A673 (cell line): ENCODE measurements around the gene RAP1B. TPM values are rescaled to one million over a fixed set of nuclear protein-coding genes. Genes with fewer than 3 reads are reported as not detected.

Source experiments
- BruUV-seq: library from RNA; stranded (reverse); fragments of 400-500 nt; replicated peaks from 2 replicates; lab custom pipeline; 2021; lab: Mats Ljungman, UMichigan
- CTCF ChIA-PET: fragments of 300-600 bp; sonication (Branson Sonifier 250); formaldehyde crosslinking; loops from one replicate; lab custom pipeline; 2022; ENCODE audit warnings: antibody characterized with exemption; lab: Charles Lee
- POLR2A ChIA-PET: fragments of 300-600 bp; sonication (Branson Sonifier 250); formaldehyde crosslinking; loops from one replicate; lab custom pipeline; 2022; ENCODE audit warnings: antibody characterized with exemption; ENCODE audit not compliant: low non-redundant PET; lab: Charles Lee
- DNase-seq: peaks from one replicate; pipeline ENCODE4 v3.0.0-alpha.2; 2015; ENCODE audit warnings: low spot score
- H3K27ac ChIP-seq: fragments of 200-600 bp; sonication (generic); 2 replicates; pipeline ENCODE4 v1.5.1; 2016; ENCODE audit warnings: mixed run types, low read depth, mild to moderate bottlenecking, mixed read lengths, antibody characterized with exemption, low read length; ENCODE audit not compliant: poor library complexity, severe bottlenecking
- H3K27me3 ChIP-seq: fragments of 200-600 bp; sonication (generic); replicated peaks from 2 replicates; pipeline ENCODE4 v1.6.1; 2017; ENCODE audit warnings: mixed run types, low read depth, mild to moderate bottlenecking, mixed read lengths, antibody characterized with exemption, low read length; ENCODE audit not compliant: insufficient read depth, poor library complexity
- H3K36me3 ChIP-seq: fragments of 200-600 bp; sonication (generic); 2 replicates; pipeline ENCODE4 v1.6.1; 2016; ENCODE audit warnings: mixed run types, mild to moderate bottlenecking, mixed read lengths, antibody characterized with exemption, low read length; ENCODE audit not compliant: insufficient read depth, poor library complexity, severe bottlenecking
- H3K4me1 ChIP-seq: fragments of 200-600 bp; sonication (generic); 2 replicates; pipeline ENCODE4 v1.6.1; 2017; ENCODE audit warnings: mixed run types, mild to moderate bottlenecking, mixed read lengths, antibody characterized with exemption, low read length; ENCODE audit not compliant: insufficient read depth, poor library complexity, severe bottlenecking
- H3K4me3 ChIP-seq: fragments of 200-600 bp; sonication (generic); 2 replicates; pipeline ENCODE4 v1.5.1; 2016; ENCODE audit warnings: low read depth, mixed run types, mild to moderate bottlenecking, mixed read lengths, low read length; ENCODE audit not compliant: poor library complexity, severe bottlenecking
- H3K9me3 ChIP-seq: fragments of 200-600 bp; sonication (generic); 2 replicates; pipeline ENCODE4 v1.6.1; 2016; ENCODE audit warnings: mixed run types, low read depth, mild to moderate bottlenecking, mixed read lengths, antibody characterized with exemption, low read length; ENCODE audit not compliant: poor library complexity, severe bottlenecking
- CTCF ChIP-seq: fragments of 300-800, 200-600 bp; sonication (generic); conservative IDR thresholded peaks from 2 replicates; pipeline ENCODE4 v1.5.1; 2017; ENCODE audit warnings: low read depth, mild to moderate bottlenecking, antibody characterized with exemption, low read length, moderate library complexity, mixed read lengths
- EZH2 ChIP-seq: fragments of 200-600 bp; sonication (generic); IDR thresholded peaks from 2 replicates; pipeline ENCODE4 v1.6.1; 2017; ENCODE audit warnings: borderline replicate concordance, low read depth, mild to moderate bottlenecking, mixed read lengths, antibody characterized with exemption, low read length; ENCODE audit not compliant: poor library complexity, severe bottlenecking
- intact Hi-C: fragments of 100-400 bp; cut with micrococcal nuclease; formaldehyde crosslinking; loops from one replicate; pipeline ENCODE4 v1.10.0; 2022; ENCODE audit not compliant: unreplicated experiment
- total RNA-seq: library from RNA; stranded (reverse); gene quantifications from 2 replicates; pipeline ENCODE4 v1.2.3, GENCODE V29; 2021

RAP1B gene
- total RNA-seq, 1 experiment from 2014 or later, result 148 TPM

GRCh38 chr12:68648179-68648578, 37.5 kb downstream of the RAP1B start:
- Histone ChIP-seq H3K4me1 (no peaks in the 10 kb centered on the region), H3K9me3 (no peaks in the 10 kb centered on the region), H3K27ac (no peak overlapping the region), H3K27me3 (no peaks in the 10 kb centered on the region), H3K36me3 (peaks cover 14% of the 10 kb centered on the region), H3K4me3 (no peak overlapping the region)
- TF ChIP-seq CTCF (no peak), EZH2 (no peak)
- BruUV-seq, result no TSS peak
- ChIA-PET POLR2A (no interaction called here), CTCF (no interaction called here)
- no peak for DNase-seq
- intact Hi-C loops, result no loop called here

- no peak for TF ChIP-seq CTCF
- TF ChIP-seq EZH2, result no peak
- Histone ChIP-seq H3K27me3 (no peaks in the 10 kb centered on the region), H3K27ac (no peak overlapping the region), H3K9me3 (no peaks in the 10 kb centered on the region), H3K4me3 (no peak overlapping the region), H3K4me1 (peaks cover 9% of the 10 kb centered on the region), H3K36me3 (peaks cover 10% of the 10 kb centered on the region)
- ChIA-PET CTCF (no interaction called here), POLR2A (no interaction called here)
- no peak for DNase-seq
- intact Hi-C loops, result no loop called here
- no TSS peak for BruUV-seq
These were observed 54.4 kb downstream of the RAP1B start for GRCh38 chr12:68665016-68665569.

- CTCF ChIA-PET, result no interaction called here
- DNase-seq, result no peak
- peaks cover 9% of the 10 kb centered on the region for H3K4me1 ChIP-seq
- TF ChIP-seq EZH2 (no peak), CTCF (no peak)
- intact Hi-C loops, result no loop called here
- BruUV-seq, result no TSS peak
- no peak overlapping the region for H3K4me3 ChIP-seq
- no peaks in the 10 kb centered on the region for H3K36me3 ChIP-seq
- POLR2A ChIA-PET, result no interaction called here
- no peaks in the 10 kb centered on the region for H3K9me3 ChIP-seq
- H3K27me3 ChIP-seq, result no peaks in the 10 kb centered on the region
- H3K27ac ChIP-seq, result no peak overlapping the region
These were observed 56.6 kb downstream of the RAP1B start for GRCh38 chr12:68667291-68667690.
